ENCODE measurements around the gene AGK.

The AGK gene

GRCh38 chr7:141664450-141664849, 113.2 kb downstream of the AGK start:
- peaks cover 11% of the 10 kb centered on the region for H3K36me3 Mint-ChIP-seq
- H3K27ac Mint-ChIP-seq: peak overlapping the region; percentile 23
- H3K27me3 Mint-ChIP-seq: no peaks in the 10 kb centered on the region
- H3K4me1 Mint-ChIP-seq: peaks cover 5% of the 10 kb centered on the region
- H3K9me3 Mint-ChIP-seq: no peaks in the 10 kb centered on the region
- H3K4me3 Mint-ChIP-seq: no peak overlapping the region

DNA sequence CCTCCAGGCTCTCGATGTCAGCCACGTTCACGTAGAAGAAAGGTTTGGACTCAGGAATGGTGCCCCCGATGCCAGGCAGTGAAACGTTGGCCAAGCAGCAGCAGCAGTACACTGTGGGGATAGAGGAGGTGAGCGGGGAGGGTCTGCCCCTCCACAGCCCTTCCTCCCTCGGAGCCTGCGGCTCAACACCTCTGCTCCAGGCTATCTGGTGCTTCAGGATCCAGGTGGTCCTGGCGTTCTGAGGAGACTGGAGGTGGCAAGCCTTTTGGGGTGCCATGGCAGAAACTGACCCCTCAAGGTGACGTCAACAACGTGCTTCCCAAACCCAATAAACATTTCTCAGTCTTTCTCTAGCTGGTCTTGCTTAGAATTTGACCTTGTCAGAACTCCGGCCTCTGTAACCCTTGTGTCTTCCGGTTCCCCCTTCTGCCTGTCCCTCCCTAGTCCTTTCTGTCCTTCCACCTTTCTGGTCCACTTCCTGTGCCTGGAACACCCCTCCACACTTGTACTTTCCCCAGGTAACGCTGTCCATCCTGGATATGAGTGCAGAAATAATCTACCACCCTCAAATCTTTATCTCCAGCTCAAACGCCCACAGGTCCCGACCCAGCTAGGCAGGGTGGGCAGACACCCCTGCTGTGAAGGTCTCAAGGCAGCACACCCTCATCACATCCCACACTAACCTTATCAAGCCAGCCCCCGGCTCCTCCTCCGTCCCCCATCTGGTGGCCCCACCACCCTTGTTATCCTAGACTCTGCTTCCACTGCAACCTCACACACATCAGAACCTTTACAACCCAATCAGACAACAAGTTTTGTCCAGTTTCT, 114.2 kb downstream of the AGK start:
- peak overlapping the region; percentile 26 for H3K27ac Mint-ChIP-seq
- H3K4me1 Mint-ChIP-seq: peaks cover 5% of the 10 kb centered on the region
- H3K4me3 Mint-ChIP-seq: no peak overlapping the region
- H3K9me3 Mint-ChIP-seq: no peaks in the 10 kb centered on the region
- no peaks in the 10 kb centered on the region for H3K27me3 Mint-ChIP-seq
- peaks cover 11% of the 10 kb centered on the region for H3K36me3 Mint-ChIP-seq

- H3K9me3 Mint-ChIP-seq: no peaks in the 10 kb centered on the region
- H3K36me3 Mint-ChIP-seq: peaks cover 11% of the 10 kb centered on the region
- peak overlapping the region; percentile 26 for H3K27ac Mint-ChIP-seq
- H3K4me1 Mint-ChIP-seq: peaks cover 5% of the 10 kb centered on the region
- no peaks in the 10 kb centered on the region for H3K27me3 Mint-ChIP-seq
- no peak overlapping the region for H3K4me3 Mint-ChIP-seq
Measured at GRCh38 chr7:141666071-141666470, 114.9 kb downstream of the AGK start.

- H3K27ac Mint-ChIP-seq: peak overlapping the region; percentile 56
- no peaks in the 10 kb centered on the region for H3K4me1 Mint-ChIP-seq
- H3K9me3 Mint-ChIP-seq: no peaks in the 10 kb centered on the region
- H3K27me3 Mint-ChIP-seq: no peaks in the 10 kb centered on the region
- H3K4me3 Mint-ChIP-seq: no peak overlapping the region
- H3K36me3 Mint-ChIP-seq: peaks cover 11% of the 10 kb centered on the region
Measured at GRCh38 chr7:141668853-141669252, 117.6 kb downstream of the AGK start.

DNA sequence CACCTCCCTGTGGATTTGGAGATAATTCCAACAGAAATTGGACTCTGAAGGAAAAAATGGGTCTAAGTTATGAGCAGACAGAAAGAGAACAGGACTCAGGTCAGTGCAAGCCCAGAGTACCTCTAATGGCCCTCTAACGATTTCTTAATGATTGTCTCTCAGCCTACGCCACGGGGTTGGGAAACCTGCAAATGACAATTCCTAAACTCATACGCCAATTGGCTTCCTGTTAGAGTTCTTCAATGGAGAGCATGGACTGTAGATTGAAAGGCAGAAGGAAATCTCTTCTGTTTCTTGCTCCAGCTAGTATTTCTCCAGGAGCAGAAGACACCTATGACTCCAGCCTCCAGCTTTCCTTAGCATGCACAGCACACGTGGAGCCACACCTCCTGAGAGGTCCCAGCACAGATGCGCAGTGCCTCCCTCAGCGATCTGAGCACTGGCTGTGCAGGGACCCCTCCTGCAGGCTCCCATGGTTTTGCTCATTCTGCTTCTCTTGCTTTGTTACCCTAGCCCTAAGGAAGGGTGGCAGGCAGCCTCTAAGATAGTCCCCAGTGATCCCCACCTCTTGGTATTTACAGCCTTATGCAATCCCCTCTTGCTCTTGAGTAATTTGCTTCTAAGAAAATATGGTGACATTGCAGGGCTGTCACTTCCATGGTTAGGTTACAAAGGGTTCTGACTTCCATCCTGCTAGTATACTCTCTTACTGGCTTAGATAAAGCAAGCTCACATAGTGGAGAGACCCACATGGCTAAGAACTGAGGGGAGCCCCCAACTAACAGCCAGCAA, 120.7 kb downstream of the AGK start:
- no peak overlapping the region for H3K4me3 Mint-ChIP-seq
- H3K4me1 Mint-ChIP-seq: no peaks in the 10 kb centered on the region
- H3K36me3 Mint-ChIP-seq: peaks cover 4% of the 10 kb centered on the region
- H3K27ac Mint-ChIP-seq: peak overlapping the region; percentile 74
- no peaks in the 10 kb centered on the region for H3K27me3 Mint-ChIP-seq
- no peaks in the 10 kb centered on the region for H3K9me3 Mint-ChIP-seq

DNA sequence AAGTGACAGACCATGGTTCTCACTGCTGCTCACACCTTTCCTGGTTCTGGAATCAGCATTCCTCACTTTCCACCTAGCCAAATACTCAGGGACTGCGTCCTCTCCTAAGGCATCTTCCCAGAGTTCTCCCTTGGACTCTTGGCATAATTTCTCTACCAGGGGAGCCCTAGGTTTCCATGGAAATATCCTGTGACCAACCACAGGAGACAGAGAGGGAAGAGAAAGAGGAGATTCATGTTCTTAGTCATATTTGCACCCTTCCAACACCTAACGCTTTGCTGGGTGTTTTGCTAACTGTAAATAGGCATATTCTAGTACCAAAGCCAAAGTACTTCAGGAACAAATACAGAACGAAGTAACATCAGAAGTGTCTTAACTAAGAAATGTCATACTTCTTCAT, 122.1 kb downstream of the AGK start:
- H3K27ac Mint-ChIP-seq: no peak overlapping the region
- no peak overlapping the region for H3K4me3 Mint-ChIP-seq

GRCh38 chr7:141674171-141674671, 123.0 kb downstream of the AGK start:
- Mint-ChIP-seq H3K9me3 (no peaks in the 10 kb centered on the region), H3K27ac (no peak overlapping the region), H3K36me3 (peaks cover 4% of the 10 kb centered on the region), H3K4me3 (no peak overlapping the region), H3K27me3 (no peaks in the 10 kb centered on the region), H3K4me1 (no peaks in the 10 kb centered on the region)

More for the DNA sequence above, 122.1 kb downstream of the AGK start:
- Mint-ChIP-seq H3K36me3 (peaks cover 4% of the 10 kb centered on the region), H3K27me3 (no peaks in the 10 kb centered on the region), H3K4me1 (no peaks in the 10 kb centered on the region), H3K9me3 (no peaks in the 10 kb centered on the region)

GRCh38 chr7:141674702-141675101, 123.5 kb downstream of the AGK start:
- Mint-ChIP-seq H3K36me3 (peaks cover 4% of the 10 kb centered on the region), H3K27ac (no peak overlapping the region), H3K27me3 (no peaks in the 10 kb centered on the region), H3K4me3 (no peak overlapping the region), H3K9me3 (no peaks in the 10 kb centered on the region), H3K4me1 (no peaks in the 10 kb centered on the region)

DNA sequence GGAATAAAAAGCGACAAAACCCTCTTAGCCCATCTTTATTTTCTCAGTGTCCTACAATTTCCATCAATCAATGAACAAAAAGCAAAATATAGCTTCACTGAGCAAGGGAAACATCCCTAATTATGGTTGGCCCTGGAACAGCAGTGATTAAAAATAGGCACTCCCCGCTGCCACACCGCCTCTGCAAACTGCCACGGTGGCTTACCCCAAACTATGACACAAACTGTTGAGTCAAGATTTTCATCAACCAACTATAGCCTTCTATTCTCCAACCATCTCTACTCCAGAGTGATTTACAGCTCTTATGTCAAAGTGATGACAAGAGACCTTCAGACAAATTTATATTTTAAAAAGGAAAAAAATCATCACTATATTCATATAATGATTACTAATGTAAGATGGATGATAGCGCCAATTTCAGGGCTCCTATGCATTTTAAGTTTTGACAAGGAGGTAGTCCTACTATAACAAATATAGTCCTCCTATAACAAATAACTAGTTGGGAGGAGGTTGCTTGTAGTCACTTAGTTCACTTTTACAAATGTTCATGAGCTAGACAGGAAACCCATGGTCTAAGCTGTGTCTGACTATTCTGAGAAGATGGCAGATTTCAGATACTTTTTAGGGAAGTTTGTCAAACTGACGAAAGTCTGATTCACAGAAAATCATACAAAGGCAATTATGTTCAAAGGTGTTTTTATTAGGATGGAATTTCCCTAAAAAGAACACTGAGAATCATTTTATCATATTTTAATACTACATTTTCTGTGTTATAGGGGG, 124.4 kb downstream of the AGK start:
- H3K36me3 Mint-ChIP-seq: peaks cover 5% of the 10 kb centered on the region
- no peaks in the 10 kb centered on the region for H3K27me3 Mint-ChIP-seq
- no peaks in the 10 kb centered on the region for H3K9me3 Mint-ChIP-seq
- H3K4me1 Mint-ChIP-seq: no peaks in the 10 kb centered on the region
- peak overlapping the region; percentile 41 for H3K27ac Mint-ChIP-seq
- no peak overlapping the region for H3K4me3 Mint-ChIP-seq

DNA sequence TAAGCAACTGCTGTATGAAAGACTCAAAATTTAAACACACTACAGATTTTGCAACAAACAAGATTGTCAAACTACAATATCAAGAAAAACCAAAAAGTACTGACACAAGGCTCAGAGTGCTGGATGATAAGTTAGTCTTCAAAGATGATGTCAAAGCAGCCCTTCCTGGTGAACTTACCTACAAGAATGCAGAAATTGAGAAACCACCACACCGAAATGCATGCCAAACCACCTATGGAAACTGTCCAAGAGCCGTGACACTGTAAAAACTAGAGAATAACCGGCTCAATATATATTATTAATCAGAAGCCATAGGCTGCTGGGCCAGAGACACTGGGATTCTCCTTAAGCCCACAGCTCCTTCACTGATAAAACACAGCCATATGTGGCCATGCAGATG, 125.4 kb downstream of the AGK start:
- no peaks in the 10 kb centered on the region for H3K9me3 Mint-ChIP-seq
- no peak overlapping the region for H3K4me3 Mint-ChIP-seq
- H3K36me3 Mint-ChIP-seq: peaks cover 4% of the 10 kb centered on the region
- no peaks in the 10 kb centered on the region for H3K4me1 Mint-ChIP-seq
- H3K27me3 Mint-ChIP-seq: no peaks in the 10 kb centered on the region
- no peak overlapping the region for H3K27ac Mint-ChIP-seq

GRCh38 chr7:141679014-141679413, 127.8 kb downstream of the AGK start:
- H3K27me3 Mint-ChIP-seq: no peaks in the 10 kb centered on the region
- no peaks in the 10 kb centered on the region for H3K4me1 Mint-ChIP-seq
- peaks cover 8% of the 10 kb centered on the region for H3K36me3 Mint-ChIP-seq
- no peak overlapping the region for H3K27ac Mint-ChIP-seq
- no peak overlapping the region for H3K4me3 Mint-ChIP-seq
- H3K9me3 Mint-ChIP-seq: no peaks in the 10 kb centered on the region

DNA sequence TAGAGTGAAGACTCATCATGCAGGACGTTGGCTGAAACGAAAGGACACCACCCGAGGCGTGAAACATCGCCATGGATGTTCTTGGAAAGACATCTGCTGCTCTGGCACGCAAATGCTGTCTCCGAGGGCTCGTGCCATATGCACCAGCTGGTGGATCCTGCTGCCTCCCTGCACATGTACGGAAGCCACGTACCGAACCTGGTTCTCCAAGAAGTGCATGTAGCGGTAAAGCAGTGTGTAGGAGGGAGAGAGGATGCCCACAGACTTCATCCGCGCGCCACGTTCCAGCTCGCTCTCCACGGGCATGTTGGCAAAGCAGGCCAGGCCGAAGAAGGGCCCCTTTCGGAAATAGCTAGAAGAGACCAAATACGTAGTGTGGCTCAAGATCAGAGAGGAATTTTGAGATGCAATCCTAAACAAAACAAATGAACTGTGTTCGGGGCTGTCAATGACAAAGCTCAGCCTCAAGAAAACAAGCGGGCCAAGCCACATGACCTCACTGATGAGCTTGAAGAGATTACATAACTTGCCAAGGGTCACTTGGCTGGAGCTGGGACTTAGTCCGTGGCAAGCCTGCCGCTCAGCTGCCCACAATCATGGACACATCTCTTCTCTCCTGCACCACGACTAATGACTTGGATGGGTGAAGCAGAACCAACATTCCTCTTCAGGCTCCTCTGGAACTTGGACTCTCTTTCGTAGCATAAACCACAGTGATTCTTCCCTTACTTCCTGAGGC, 134.2 kb downstream of the AGK start:
- Mint-ChIP-seq H3K4me1 (peaks cover 18% of the 10 kb centered on the region), H3K4me3 (no peak overlapping the region), H3K9me3 (no peaks in the 10 kb centered on the region), H3K27me3 (no peaks in the 10 kb centered on the region), H3K27ac (no peak overlapping the region), H3K36me3 (peaks cover 12% of the 10 kb centered on the region)

DNA sequence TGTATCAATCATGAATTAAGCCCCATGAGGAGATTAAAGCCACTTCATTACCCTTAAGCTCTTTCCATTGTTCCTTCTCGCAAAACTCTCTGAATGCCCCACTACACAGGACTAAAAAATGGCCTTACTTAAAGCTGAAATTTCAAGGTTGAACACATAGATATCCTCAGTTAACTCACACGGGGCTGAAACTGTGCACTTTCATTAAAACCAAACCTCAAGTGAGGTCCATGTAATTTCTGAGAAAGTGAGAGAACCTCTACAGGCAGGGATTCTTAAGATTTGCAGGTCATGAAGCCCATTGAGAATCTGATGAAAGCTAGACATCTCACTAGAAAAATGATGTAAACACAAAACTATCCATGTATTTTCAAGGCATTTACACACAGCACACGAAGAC, 134.9 kb downstream of the AGK start:
- H3K27ac Mint-ChIP-seq: no peak overlapping the region

GRCh38 chr7:141686670-141687069, 135.5 kb downstream of the AGK start:
- H3K4me3 Mint-ChIP-seq: no peak overlapping the region
- no peak overlapping the region for H3K27ac Mint-ChIP-seq
- peaks cover 22% of the 10 kb centered on the region for H3K4me1 Mint-ChIP-seq
- no peaks in the 10 kb centered on the region for H3K27me3 Mint-ChIP-seq
- peaks cover 11% of the 10 kb centered on the region for H3K36me3 Mint-ChIP-seq
- no peaks in the 10 kb centered on the region for H3K9me3 Mint-ChIP-seq

More for the DNA sequence above, 134.9 kb downstream of the AGK start:
- Mint-ChIP-seq H3K4me3 (no peak overlapping the region), H3K27me3 (no peaks in the 10 kb centered on the region), H3K36me3 (peaks cover 11% of the 10 kb centered on the region), H3K9me3 (no peaks in the 10 kb centered on the region), H3K4me1 (peaks cover 21% of the 10 kb centered on the region)

DNA sequence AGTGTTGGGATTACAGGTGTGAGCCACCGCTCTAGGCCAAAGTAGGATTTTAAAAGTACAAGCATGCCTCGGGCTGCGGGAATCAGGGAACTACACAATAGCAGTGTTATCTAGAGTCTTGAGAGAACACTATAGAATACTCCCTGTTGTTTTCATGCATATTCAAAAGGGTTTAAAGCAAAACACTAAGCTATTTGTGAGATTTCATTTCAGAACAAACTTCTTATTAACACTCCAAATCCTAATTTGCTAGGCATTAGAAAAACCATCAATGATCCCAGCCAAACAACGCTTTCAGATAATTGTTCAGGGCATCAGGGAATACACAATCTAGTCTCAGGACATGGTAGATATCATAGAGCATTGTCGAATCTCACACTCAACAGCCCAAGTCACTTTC, 136.8 kb downstream of the AGK start:
- Mint-ChIP-seq H3K27me3 (no peaks in the 10 kb centered on the region), H3K27ac (no peak overlapping the region), H3K9me3 (no peaks in the 10 kb centered on the region), H3K36me3 (peaks cover 7% of the 10 kb centered on the region), H3K4me3 (no peak overlapping the region), H3K4me1 (peaks cover 31% of the 10 kb centered on the region)

Data from activated naive CD4-positive, alpha-beta T cell treated with anti-CD3 and anti-CD28 coated beads, Interleukin-2, amount 50 U/mL, for 24 hours (primary cell).